ENCODE measurements around the gene RHOH. TPM values are rescaled to one million over a fixed set of nuclear protein-coding genes. Genes with fewer than 3 reads are reported as not detected.

RHOH gene
- total RNA-seq, 3 donors from 2014 or later (not counting 1 experiment from before 2014, with no cell fraction given): 195 to 233 (median 195) TPM

GRCh38 chr4:40176602-40177001 lies 20.2 kb upstream of the RHOH start:
- H3K4me1 Mint-ChIP-seq: peaks cover 13 to 14% of the 10 kb centered on the region in 2 donors
- H3K36me3 Mint-ChIP-seq: no peaks in the 10 kb centered on the region
- Histone ChIP-seq H3K36me3 (ENCODE audit: control insufficient read depth, insufficient read depth, low read length) (no peaks in the 10 kb centered on the region), H3K4me3 (ENCODE audit: low read length) (no peak overlapping the region), H3K4me1 (ENCODE audit: control insufficient read depth, insufficient read depth, low read length) (no peaks in the 10 kb centered on the region), H3K27ac (ENCODE audit: low read length) (no peak overlapping the region), H3K9me3 (ENCODE audit: control insufficient read depth, insufficient read depth, low read length) (no peaks in the 10 kb centered on the region), H3K27me3 (ENCODE audit: control insufficient read depth, insufficient read depth, low read length) (no peaks in the 10 kb centered on the region)
- H3K27ac Mint-ChIP-seq: no peak overlapping the region
- H3K9me3 Mint-ChIP-seq: no peaks in the 10 kb centered on the region
- 93% methylated on average over 10 of the region's 10 CpGs for WGBS (ENCODE audit: insufficient coverage)
- intact Hi-C loops (cut with micrococcal nuclease): no loop called here
- DNase-seq (no peak), ATAC-seq (no peak)
- TF ChIP-seq, protein P1, sequence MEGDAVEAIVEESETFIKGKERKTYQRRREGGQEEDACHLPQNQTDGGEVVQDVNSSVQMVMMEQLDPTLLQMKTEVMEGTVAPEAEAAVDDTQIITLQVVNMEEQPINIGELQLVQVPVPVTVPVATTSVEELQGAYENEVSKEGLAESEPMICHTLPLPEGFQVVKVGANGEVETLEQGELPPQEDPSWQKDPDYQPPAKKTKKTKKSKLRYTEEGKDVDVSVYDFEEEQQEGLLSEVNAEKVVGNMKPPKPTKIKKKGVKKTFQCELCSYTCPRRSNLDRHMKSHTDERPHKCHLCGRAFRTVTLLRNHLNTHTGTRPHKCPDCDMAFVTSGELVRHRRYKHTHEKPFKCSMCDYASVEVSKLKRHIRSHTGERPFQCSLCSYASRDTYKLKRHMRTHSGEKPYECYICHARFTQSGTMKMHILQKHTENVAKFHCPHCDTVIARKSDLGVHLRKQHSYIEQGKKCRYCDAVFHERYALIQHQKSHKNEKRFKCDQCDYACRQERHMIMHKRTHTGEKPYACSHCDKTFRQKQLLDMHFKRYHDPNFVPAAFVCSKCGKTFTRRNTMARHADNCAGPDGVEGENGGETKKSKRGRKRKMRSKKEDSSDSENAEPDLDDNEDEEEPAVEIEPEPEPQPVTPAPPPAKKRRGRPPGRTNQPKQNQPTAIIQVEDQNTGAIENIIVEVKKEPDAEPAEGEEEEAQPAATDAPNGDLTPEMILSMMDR (IDR thresholded peaks at IDR 0.05): no peak
- H3K4me3 Mint-ChIP-seq: no peak overlapping the region
- no peaks in the 10 kb centered on the region for H3K27me3 Mint-ChIP-seq (ENCODE audit: low read depth in 2 of 2)

DNA sequence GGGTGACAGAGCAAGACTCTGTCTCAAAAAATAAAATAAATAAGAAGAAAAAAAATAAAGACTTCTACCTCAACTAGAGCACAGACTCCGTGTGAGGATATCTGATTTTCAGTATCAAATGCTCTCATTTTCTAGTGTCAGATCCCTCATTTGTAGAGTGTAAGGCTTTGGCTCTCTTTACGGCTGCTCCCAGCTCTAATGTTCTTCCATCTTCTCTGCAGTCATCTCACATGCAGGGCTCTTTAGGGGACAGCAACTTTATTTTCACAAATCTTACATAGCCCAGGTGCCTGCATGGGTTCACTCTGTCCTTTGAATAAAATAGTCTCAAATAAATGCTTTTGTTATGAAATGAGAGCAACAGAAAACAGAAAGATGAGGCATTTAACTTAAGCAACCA lies 19.2 kb upstream of the RHOH start:
- no peak overlapping the region for H3K27ac Mint-ChIP-seq
- H3K27ac ChIP-seq (ENCODE audit: low read length): no peak overlapping the region
- no peaks in the 10 kb centered on the region for H3K36me3 Mint-ChIP-seq
- H3K27me3 ChIP-seq (ENCODE audit: control insufficient read depth, insufficient read depth, low read length): no peaks in the 10 kb centered on the region
- 90% methylated on average over 2 of the region's 2 CpGs for WGBS (ENCODE audit: insufficient coverage)
- no peak overlapping the region for H3K4me3 ChIP-seq (ENCODE audit: low read length)
- ATAC-seq (no peak), DNase-seq (no peak)
- H3K4me1 ChIP-seq (ENCODE audit: control insufficient read depth, insufficient read depth, low read length): no peaks in the 10 kb centered on the region
- intact Hi-C loops (cut with micrococcal nuclease): no loop called here
- peaks cover 13 to 14% of the 10 kb centered on the region in 2 donors for H3K4me1 Mint-ChIP-seq
- H3K9me3 Mint-ChIP-seq: no peaks in the 10 kb centered on the region
- TF ChIP-seq, protein P1 (IDR thresholded peaks at IDR 0.05): no peak
- no peaks in the 10 kb centered on the region for H3K36me3 ChIP-seq (ENCODE audit: control insufficient read depth, insufficient read depth, low read length)
- H3K4me3 Mint-ChIP-seq: no peak overlapping the region
- H3K27me3 Mint-ChIP-seq (ENCODE audit: low read depth in 2 of 2): no peaks in the 10 kb centered on the region
- H3K9me3 ChIP-seq (ENCODE audit: control insufficient read depth, insufficient read depth, low read length): no peaks in the 10 kb centered on the region

DNA sequence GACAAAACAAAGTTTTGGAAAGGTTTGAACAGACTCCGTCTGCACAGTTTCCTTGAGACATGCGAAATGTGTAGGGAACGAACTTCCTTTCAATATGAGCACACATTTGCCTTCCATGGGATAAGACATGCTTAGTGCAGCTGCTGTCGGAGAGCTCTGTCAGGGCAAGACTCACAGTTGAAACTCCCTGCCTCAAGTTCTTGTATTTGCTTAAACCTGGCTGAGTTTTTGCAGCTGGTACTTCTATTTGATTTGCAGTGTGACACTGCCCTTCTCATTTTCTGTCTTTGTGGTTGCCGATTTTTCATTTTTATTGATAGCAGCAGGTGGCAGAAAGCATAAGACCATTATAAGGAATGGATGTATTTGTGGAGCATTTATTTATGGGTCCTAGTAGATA lies 18.2 kb upstream of the RHOH start:
- no peaks in the 10 kb centered on the region for H3K27me3 ChIP-seq (ENCODE audit: control insufficient read depth, insufficient read depth, low read length)
- no peaks in the 10 kb centered on the region for H3K9me3 ChIP-seq (ENCODE audit: control insufficient read depth, insufficient read depth, low read length)
- H3K27me3 Mint-ChIP-seq (ENCODE audit: low read depth in 2 of 2): no peaks in the 10 kb centered on the region
- peaks cover 4% of the 10 kb centered on the region in 2 donors for H3K4me1 Mint-ChIP-seq
- H3K9me3 Mint-ChIP-seq: no peaks in the 10 kb centered on the region
- no peak overlapping the region for H3K27ac ChIP-seq (ENCODE audit: low read length)
- no peak overlapping the region for H3K4me3 Mint-ChIP-seq
- DNase-seq: no peak
- H3K36me3 ChIP-seq (ENCODE audit: control insufficient read depth, insufficient read depth, low read length): no peaks in the 10 kb centered on the region
- no peak overlapping the region for H3K4me3 ChIP-seq (ENCODE audit: low read length)
- TF ChIP-seq, protein P1 (IDR thresholded peaks at IDR 0.05): no peak
- H3K27ac Mint-ChIP-seq: no peak overlapping the region
- H3K4me1 ChIP-seq (ENCODE audit: control insufficient read depth, insufficient read depth, low read length): peaks cover under 1% of the 10 kb centered on the region
- no peaks in the 10 kb centered on the region for H3K36me3 Mint-ChIP-seq
- 91% methylated on average over 5 of the region's 5 CpGs for WGBS (ENCODE audit: insufficient coverage)
- no peak for ATAC-seq
- intact Hi-C loops (cut with micrococcal nuclease): no loop called here

DNA sequence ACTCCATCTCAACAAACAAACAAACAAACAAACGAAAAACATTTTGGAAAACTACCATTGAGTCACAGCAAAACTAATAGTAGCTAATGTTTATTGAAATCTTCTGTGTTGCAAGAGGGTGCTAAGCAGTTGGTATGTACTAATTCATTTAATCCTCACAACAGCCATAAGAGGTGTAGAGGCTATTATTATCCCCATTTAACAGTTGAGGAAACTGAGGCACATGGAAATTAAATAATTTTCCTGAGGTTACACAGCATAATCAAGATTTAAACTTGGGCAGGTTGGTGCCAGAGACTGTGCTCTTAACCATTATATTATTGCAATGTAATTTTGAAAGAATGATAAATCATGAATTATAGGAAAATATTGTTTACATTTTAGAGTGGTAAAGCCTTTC lies 17.5 kb upstream of the RHOH start:
- WGBS (ENCODE audit: insufficient coverage): no CpG with 5 or more reads among the region's 1 CpG
- Mint-ChIP-seq H3K9me3 (no peaks in the 10 kb centered on the region), H3K27ac (no peak overlapping the region), H3K4me3 (no peak overlapping the region), H3K36me3 (no peaks in the 10 kb centered on the region), H3K4me1 (peaks cover 0 to 5% of the 10 kb centered on the region in 2 donors), H3K27me3 (ENCODE audit: low read depth in 2 of 2) (no peaks in the 10 kb centered on the region)
- no peak overlapping the region for H3K27ac ChIP-seq (ENCODE audit: low read length)
- no peak overlapping the region for H3K4me3 ChIP-seq (ENCODE audit: low read length)
- ATAC-seq (no peak), DNase-seq (no peak)
- H3K36me3 ChIP-seq (ENCODE audit: control insufficient read depth, insufficient read depth, low read length): no peaks in the 10 kb centered on the region
- no peaks in the 10 kb centered on the region for H3K9me3 ChIP-seq (ENCODE audit: control insufficient read depth, insufficient read depth, low read length)
- peaks cover 5% of the 10 kb centered on the region for H3K4me1 ChIP-seq (ENCODE audit: control insufficient read depth, insufficient read depth, low read length)
- TF ChIP-seq, protein P1 (IDR thresholded peaks at IDR 0.05): no peak
- no peaks in the 10 kb centered on the region for H3K27me3 ChIP-seq (ENCODE audit: control insufficient read depth, insufficient read depth, low read length)
- intact Hi-C loops (cut with micrococcal nuclease): no loop called here
